ENCODE data around the gene MAPK7. TPM values are rescaled to one million over a fixed set of nuclear protein-coding genes. Genes with fewer than 3 reads are reported as not detected.

The MAPK7 gene
- total RNA-seq, 2 experiments from 2014 or later, result 40.6 to 41.4 TPM

DNA sequence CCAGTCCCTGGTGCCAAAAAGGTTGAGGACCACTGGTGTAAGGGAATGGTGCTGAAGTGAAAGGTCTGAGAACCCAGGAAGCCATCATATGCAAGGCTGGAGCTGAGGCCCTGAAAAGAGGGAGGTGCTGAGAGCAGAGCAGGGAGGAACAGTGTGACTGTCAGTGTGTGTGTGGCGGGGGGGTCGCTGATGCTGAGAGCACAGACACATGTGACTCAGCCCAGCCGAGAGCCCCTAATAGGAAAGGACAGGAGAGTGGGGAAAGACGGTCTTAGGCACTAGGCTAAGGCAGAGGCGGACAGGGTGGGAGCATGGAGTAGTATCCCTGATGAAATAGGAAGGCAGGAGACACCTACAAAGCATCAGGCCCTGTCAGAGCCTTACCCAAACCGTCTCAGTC lies 17.0 kb upstream of the MAPK7 start:
- H3K4me1 Mint-ChIP-seq, result peaks cover 19% of the 10 kb centered on the region
- no peak for DNase-seq
- H3K27me3 Mint-ChIP-seq, result peaks cover 23% of the 10 kb centered on the region
- ChIA-PET CTCF (interaction anchor here (2.2 to 5.6 kb wide), 2 partner anchors 23 to 85 kb away, joined by 8 to 128 read pairs; no protein-coding TSS in a partner anchor), POLR2A (interaction anchor here (2.3 kb wide), 1 partner anchor 17 kb away, joined by 27 read pairs; the partner anchor contains the start of gene MAPK7)
- H3K36me3 Mint-ChIP-seq (ENCODE audit: low read depth), result no peaks in the 10 kb centered on the region
- no peak overlapping the region for H3K27ac Mint-ChIP-seq
- H3K4me3 Mint-ChIP-seq, result peak overlapping the region; percentile 30
- no peaks in the 10 kb centered on the region for H3K9me3 Mint-ChIP-seq

DNA sequence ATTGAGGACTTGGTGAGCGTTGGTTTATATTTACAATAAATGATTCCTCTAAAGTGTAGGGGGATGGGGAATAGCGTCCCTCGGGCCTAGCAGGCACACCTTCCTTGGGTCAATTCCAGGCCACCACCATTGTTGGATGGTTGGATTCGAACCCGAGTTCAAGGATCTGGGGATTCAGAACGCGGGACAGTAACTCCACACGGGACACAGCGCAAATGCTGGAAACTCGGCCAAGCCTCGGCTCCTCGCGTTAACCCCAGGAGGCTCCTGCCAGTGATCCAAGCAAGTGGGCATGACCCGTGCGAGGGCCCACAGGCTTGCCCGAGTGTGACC lies 16.4 kb upstream of the MAPK7 start:
- POLR2A ChIA-PET, result interaction anchor here (2.3 kb wide), 1 partner anchor 16 kb away, joined by 27 read pairs; the partner anchor contains the start of gene MAPK7
- peaks cover 23% of the 10 kb centered on the region for H3K4me1 Mint-ChIP-seq
- no peaks in the 10 kb centered on the region for H3K9me3 Mint-ChIP-seq
- CTCF ChIA-PET, result interaction anchor here (1.6 to 5.6 kb wide), 5 partner anchors 17 to 400 kb away, joined by 3 to 128 read pairs (median 14); partner anchors contain the start of gene MAPK7
- no peak overlapping the region for H3K27ac Mint-ChIP-seq
- H3K4me3 Mint-ChIP-seq, result peak overlapping the region; percentile 40
- no peak for DNase-seq
- H3K27me3 Mint-ChIP-seq, result peaks cover 23% of the 10 kb centered on the region
- H3K36me3 Mint-ChIP-seq (ENCODE audit: low read depth), result no peaks in the 10 kb centered on the region

DNA sequence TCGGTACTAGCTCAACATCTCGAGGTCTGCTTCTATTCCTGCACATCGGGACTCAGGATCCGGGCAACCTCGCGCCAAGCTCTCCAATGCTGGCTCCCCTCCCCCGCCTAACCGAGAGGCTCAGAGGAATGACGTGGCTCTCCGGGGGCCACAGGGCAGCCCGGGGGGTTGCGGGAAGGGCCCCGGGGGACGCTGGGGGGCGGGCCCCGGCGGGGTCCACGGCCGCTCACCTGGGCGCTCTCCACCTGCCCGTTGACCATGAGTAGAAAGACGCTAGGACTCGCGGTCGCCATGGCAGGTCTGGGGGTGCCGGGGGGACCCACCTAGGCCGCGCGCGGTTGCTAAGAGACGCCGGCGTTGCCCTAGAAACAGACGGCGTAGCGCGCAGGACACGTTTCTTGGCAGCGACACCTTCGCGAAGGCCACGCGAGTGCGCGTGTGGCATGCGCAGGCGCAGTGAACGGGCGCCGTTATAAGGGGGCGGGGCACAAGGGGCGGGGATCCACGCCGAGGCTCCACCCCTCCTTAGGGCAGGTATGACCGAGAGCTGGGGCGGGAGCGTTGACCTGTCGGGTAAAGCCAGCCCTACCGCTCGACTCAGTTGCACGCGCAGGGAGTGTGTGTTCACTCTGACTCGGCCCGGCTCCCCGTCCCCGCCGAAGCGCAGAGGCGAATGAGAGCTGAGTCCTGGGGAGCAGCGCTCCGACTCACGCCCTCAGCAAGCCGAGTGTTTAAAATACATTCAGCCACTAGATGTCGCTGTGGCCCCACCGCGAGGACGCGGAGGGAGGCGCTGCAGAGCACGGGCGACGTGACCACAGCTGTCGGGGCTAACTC lies 15.8 kb upstream of the MAPK7 start, which contains the start of gene B9D1:
TSS of gene B9D1 (minus strand) at position 447 of the 837 bp plus-strand sequence. CDS start at position 293, 154 bp downstream.
- H3K27ac Mint-ChIP-seq, result peak within 1 kb of the TSS; percentile 63
- CTCF ChIA-PET, result interaction anchor here (0.6 to 5.6 kb wide), 37 partner anchors 8 to 427 kb away, joined by 3 to 128 read pairs (median 5); partner anchors contain the start of genes ALDH3A2 and MAPK7
- POLR2A ChIA-PET, result interaction anchor here (0.6 to 2.3 kb wide), 9 partner anchors 16 to 404 kb away, joined by 3 to 27 read pairs (median 3); partner anchors contain the start of gene MAPK7
- H3K9me3 Mint-ChIP-seq, result no peaks in the 10 kb centered on the region
- no peaks in the 10 kb centered on the region for H3K36me3 Mint-ChIP-seq (ENCODE audit: low read depth)
- peaks cover 26% of the 10 kb centered on the region for H3K4me1 Mint-ChIP-seq
- peaks cover 23% of the 10 kb centered on the region for H3K27me3 Mint-ChIP-seq
- DNase-seq, result peak; percentile 95
- peak within 1 kb of the TSS; percentile 84 for H3K4me3 Mint-ChIP-seq

DNA sequence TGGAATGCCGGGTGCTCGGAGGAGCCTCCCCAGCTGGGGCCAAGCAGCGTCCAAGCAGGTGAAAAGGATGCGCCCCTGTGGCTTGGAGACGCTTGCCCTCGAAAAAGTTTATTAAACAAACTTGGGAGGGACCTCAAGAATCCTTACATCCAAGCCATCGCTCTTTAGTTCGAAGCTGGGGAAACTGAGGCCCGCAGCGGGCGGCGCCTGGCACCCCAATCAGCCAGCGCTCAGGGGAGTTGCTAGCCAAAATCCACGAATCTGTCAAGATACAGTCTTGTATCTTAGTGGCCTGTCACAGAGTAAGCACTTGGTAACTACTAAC lies 15.2 kb upstream of the MAPK7 start:
- ChIA-PET POLR2A (interaction anchor here (0.6 to 2.3 kb wide), 9 partner anchors 15 to 403 kb away, joined by 3 to 27 read pairs (median 3); partner anchors contain the start of gene MAPK7), CTCF (interaction anchor here (0.7 to 5.6 kb wide), 33 partner anchors 8 to 404 kb away, joined by 3 to 128 read pairs (median 5); partner anchors contain the start of gene MAPK7)
- peak overlapping the region; percentile 84 for H3K4me3 Mint-ChIP-seq
- H3K4me1 Mint-ChIP-seq, result peaks cover 32% of the 10 kb centered on the region
- peaks cover 22% of the 10 kb centered on the region for H3K27me3 Mint-ChIP-seq
- H3K9me3 Mint-ChIP-seq, result no peaks in the 10 kb centered on the region
- no peak for DNase-seq
- H3K27ac Mint-ChIP-seq, result peak overlapping the region; percentile 63
- H3K36me3 Mint-ChIP-seq (ENCODE audit: low read depth), result no peaks in the 10 kb centered on the region

DNA sequence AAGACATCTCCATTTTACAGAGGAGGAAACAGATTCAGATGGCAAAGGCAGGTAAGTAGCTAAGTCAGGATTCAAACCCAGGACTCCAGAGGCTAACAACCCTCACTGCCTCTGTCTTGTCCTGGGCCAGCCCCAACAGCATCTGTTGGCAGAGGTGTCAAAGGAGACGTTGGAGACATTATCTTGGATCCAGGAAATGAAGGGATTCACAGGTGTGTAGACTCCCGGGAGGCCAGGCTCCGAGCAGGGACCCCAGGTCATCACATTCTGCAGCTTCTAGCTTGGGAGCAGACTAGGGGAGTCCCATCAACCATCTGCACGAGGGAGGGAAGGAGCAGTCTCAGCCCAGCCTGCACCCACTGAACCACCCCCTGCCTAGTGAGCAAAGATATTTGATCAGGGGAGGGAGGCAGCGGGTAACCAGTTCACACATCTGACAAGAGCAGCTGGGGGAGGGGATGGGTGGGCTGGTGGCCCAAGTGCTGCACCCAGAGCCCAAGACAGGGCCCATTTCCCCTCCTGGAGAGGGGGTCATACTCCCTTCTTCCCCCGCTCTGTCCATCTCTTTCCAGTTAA lies 14.8 kb upstream of the MAPK7 start:
- Mint-ChIP-seq H3K4me1 (peaks cover 37% of the 10 kb centered on the region), H3K4me3 (peak overlapping the region; percentile 4), H3K27me3 (peaks cover 17% of the 10 kb centered on the region), H3K27ac (no peak overlapping the region), H3K36me3 (ENCODE audit: low read depth) (no peaks in the 10 kb centered on the region), H3K9me3 (no peaks in the 10 kb centered on the region)
- ChIA-PET POLR2A (interaction anchor here (0.6 to 2.3 kb wide), 7 partner anchors 15 to 403 kb away, joined by 3 to 27 read pairs (median 3); partner anchors contain the start of gene MAPK7), CTCF (interaction anchor here (0.7 to 5.6 kb wide), 27 partner anchors 9 to 398 kb away, joined by 3 to 128 read pairs (median 6); partner anchors contain the start of gene MAPK7)
- DNase-seq, result no peak

DNA sequence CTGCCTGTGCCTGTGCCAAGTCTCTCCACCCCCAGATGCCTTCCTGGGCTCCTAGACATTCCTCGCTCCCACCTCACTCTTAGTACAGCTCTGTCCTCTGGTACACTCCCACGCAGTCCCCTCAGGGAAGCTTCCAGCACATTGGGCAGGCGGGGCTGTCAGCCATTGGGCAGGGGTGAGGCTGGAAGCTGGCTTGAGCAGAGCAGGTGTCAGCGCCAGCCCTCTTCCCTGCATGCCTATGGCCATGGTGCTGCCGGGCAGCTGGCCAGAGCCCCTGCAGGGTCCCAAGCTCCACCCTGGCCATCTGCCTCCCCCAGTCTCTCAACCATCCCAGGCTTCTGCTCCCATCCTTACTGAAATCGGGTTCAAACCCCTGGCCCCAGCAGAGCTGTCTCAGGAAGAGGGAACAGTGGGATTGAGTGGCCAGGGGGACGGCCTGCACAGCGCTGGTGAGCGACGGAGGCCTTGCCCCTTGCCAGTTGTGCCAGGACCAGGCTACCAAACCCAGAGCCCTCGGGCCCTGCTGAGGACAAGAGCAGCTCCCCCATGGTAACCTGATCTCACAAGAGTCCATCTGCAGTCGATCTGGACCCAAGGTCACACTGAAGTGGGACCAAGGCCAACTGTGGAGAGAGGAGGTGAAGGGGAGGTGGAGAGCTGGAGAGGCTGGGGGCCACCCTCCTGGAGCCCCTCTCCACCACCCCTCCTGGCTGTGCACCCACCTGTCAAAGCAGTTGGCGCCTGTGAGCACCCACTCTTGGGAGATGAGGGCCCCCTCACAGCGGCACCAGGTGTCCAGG lies 13.4 kb upstream of the MAPK7 start:
- POLR2A ChIA-PET, result interaction anchor here (0.8 to 3.2 kb wide), 3 partner anchors 13 to 82 kb away, joined by 3 to 20 read pairs (median 3); partner anchors contain the start of gene MAPK7
- Mint-ChIP-seq H3K36me3 (ENCODE audit: low read depth) (no peaks in the 10 kb centered on the region), H3K4me3 (no peak overlapping the region), H3K4me1 (peaks cover 50% of the 10 kb centered on the region), H3K9me3 (no peaks in the 10 kb centered on the region), H3K27me3 (peaks cover 8% of the 10 kb centered on the region), H3K27ac (no peak overlapping the region)
- CTCF ChIA-PET, result interaction anchor here (0.7 to 5.6 kb wide), 9 partner anchors 14 to 283 kb away, joined by 3 to 128 read pairs (median 4); partner anchors contain the start of genes ALDH3A2 and MAPK7
- no peak for DNase-seq

DNA sequence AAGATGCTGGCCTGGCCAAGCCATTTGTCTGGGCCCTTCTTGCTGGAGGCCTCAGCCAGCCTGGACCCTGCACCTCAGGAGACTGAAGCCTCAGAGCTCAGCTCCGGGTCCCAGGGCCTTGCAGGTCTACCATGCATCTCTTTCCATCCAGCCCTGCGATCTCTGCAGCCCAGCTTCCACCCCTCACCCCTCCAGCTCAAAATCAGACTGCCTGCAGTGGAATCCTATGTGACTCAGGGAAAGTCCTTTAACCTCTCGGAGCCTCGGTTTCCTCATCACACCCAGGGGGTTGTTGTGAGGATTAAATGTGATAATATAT lies 12.8 kb upstream of the MAPK7 start:
- CTCF ChIA-PET, result interaction anchor here (0.7 to 5.6 kb wide), 8 partner anchors 13 to 282 kb away, joined by 3 to 128 read pairs (median 4); partner anchors contain the start of genes ALDH3A2, MAPK7 and RNF112
- POLR2A ChIA-PET, result interaction anchor here (1.5 to 3.2 kb wide), 2 partner anchors 12 to 82 kb away, joined by 3 to 20 read pairs; partner anchors contain the start of gene MAPK7
- DNase-seq, result no peak
- Mint-ChIP-seq H3K27me3 (peaks cover 8% of the 10 kb centered on the region), H3K4me1 (peaks cover 56% of the 10 kb centered on the region), H3K9me3 (no peaks in the 10 kb centered on the region), H3K4me3 (no peak overlapping the region), H3K27ac (no peak overlapping the region), H3K36me3 (ENCODE audit: low read depth) (no peaks in the 10 kb centered on the region)

DNA sequence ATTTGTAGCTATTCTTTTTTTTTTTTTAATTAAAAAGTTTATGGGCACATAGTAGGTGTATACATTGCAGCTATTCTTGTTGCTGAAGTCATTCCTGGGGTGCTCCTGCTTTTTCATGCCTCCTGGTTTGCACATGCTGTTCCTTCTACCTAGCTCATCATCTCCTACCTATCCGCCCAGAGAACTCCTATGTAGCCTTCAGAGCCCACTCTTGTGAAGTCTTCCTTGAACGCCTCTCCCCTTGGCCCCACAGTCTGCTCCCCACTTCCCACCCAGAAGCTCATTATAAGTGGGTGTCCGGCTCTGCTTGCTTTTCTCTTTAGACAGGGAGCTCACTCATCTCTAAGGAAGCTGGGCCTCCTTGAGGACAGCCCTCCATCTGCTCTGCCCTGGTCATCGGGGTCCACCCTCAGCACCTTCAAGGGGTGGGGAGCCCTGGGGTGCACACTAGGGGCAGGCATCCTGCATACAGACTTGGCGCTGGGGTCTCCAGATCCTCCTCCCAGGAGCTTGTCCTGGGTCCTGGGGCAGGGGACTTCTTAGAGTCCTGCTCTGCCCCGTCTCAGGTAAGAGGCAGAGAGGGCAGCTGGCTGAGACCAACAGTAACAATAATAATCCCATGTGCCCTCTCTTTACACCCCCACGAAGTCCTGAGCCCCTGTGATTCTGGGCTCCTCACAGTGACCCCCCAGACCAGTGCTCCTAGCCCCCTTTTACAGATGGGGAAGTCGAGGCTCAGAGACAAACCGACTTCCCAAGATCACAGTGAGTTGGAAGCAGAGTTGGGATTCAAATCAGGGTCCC lies 12.3 kb upstream of the MAPK7 start:
- DNase-seq, result no peak
- no peaks in the 10 kb centered on the region for H3K36me3 Mint-ChIP-seq (ENCODE audit: low read depth)
- POLR2A ChIA-PET, result interaction anchor here (1.5 to 3.2 kb wide), 2 partner anchors 12 to 81 kb away, joined by 3 to 20 read pairs; partner anchors contain the start of gene MAPK7
- peaks cover 8% of the 10 kb centered on the region for H3K27me3 Mint-ChIP-seq
- H3K4me3 Mint-ChIP-seq, result no peak overlapping the region
- H3K27ac Mint-ChIP-seq, result no peak overlapping the region
- CTCF ChIA-PET, result interaction anchor here (0.7 to 5.6 kb wide), 7 partner anchors 12 to 282 kb away, joined by 3 to 128 read pairs (median 4); partner anchors contain the start of genes ALDH3A2, MAPK7 and RNF112
- peaks cover 62% of the 10 kb centered on the region for H3K4me1 Mint-ChIP-seq
- H3K9me3 Mint-ChIP-seq, result no peaks in the 10 kb centered on the region

DNA sequence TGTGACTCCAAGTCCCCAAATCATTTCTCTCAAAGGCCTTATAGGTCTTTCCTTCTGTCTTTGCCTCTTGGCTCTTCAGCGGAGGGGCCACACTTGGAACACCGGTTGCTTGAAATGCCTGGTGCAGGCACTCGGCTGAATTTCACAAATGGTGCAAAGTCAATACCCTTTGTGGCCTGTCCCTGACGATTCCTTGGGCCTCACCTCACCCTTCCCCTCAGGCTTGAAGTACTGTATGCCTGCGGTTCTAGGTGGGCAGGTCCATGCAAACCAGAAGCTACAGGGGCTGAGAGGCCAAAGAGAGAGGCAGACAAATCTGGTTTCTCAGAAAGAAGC lies 11.7 kb upstream of the MAPK7 start:
- Mint-ChIP-seq H3K27ac (no peak overlapping the region), H3K9me3 (no peaks in the 10 kb centered on the region), H3K36me3 (ENCODE audit: low read depth) (no peaks in the 10 kb centered on the region), H3K4me1 (peaks cover 65% of the 10 kb centered on the region), H3K27me3 (peaks cover 5% of the 10 kb centered on the region), H3K4me3 (no peak overlapping the region)
- ChIA-PET POLR2A (interaction anchor here (3.2 kb wide), 1 partner anchor 11 kb away, joined by 20 read pairs; the partner anchor contains the start of gene MAPK7), CTCF (interaction anchor here (1.1 to 5.6 kb wide), 2 partner anchors 44 to 80 kb away, joined by 3 to 128 read pairs; partner anchors contain the start of gene RNF112)
- no peak for DNase-seq

DNA sequence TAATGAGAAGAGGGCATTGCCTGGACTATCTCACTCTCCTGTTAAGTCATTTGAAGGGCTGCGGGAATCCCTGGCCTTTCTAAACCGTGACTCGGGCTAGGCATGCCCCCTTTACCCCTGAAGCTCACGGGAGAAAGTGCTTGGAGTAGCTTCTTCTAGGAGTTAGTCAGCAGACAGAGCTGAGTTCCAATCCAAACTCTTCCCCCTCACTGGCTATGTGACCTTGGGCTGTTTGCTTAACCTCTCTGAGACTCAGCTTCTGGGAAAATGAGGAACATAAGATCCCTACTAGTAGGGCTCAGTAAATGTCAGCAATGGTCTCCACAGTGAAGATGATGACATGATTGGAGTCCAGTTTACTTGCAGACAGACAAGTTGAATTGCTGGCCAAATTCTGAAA lies 10.1 kb upstream of the MAPK7 start:
- Mint-ChIP-seq H3K27ac (no peak overlapping the region), H3K9me3 (no peaks in the 10 kb centered on the region), H3K27me3 (peaks cover 5% of the 10 kb centered on the region), H3K36me3 (ENCODE audit: low read depth) (no peaks in the 10 kb centered on the region), H3K4me3 (no peak overlapping the region), H3K4me1 (peaks cover 67% of the 10 kb centered on the region)
- DNase-seq, result no peak
- CTCF ChIA-PET, result interaction anchor here (1.5 to 3.0 kb wide), 3 partner anchors 10 to 79 kb away, joined by 5 to 24 read pairs (median 9); partner anchors contain the start of gene MAPK7
- POLR2A ChIA-PET, result interaction anchor here (2.9 kb wide), 1 partner anchor 10 kb away, joined by 50 read pairs; the partner anchor contains the start of gene MAPK7

DNA sequence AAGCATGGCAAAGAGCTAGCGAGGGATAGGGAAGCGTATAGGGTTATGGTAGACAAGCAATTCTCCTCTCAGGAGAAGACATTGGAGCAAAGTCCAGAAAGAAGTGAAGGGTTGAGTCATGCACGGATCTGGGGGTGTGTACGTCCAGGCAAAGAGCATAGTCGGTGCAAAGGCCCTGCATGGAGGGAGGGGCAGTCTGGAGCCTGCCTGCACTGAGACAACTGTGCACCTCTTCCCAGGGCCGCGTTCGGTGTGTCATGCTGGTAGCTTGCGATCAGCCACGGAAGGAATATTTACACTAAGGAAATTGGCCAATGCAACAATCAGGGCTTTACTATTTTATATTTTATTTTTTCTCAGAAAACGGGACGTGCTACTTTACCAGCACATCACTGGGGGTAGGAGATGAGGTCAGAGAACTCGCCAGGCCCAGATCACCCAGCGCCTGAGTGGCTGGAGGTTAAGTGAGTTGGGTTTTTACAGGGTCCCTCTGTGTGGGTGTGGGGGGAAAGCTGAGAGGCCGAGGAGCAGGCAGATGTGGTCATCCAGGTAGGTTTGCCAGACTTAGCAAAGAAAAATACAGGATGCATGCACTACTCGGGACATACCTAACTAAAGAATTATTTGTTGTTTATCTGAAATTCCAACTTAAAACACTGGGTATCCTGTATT lies 9.1 kb upstream of the MAPK7 start:
- Mint-ChIP-seq H3K27me3 (peaks cover under 1% of the 10 kb centered on the region), H3K27ac (peak overlapping the region; percentile 96), H3K4me1 (peaks cover 70% of the 10 kb centered on the region), H3K36me3 (ENCODE audit: low read depth) (no peaks in the 10 kb centered on the region), H3K4me3 (no peak overlapping the region), H3K9me3 (no peaks in the 10 kb centered on the region)
- POLR2A ChIA-PET, result interaction anchor here (2.9 kb wide), 1 partner anchor 9 kb away, joined by 50 read pairs; the partner anchor contains the start of gene MAPK7
- CTCF ChIA-PET, result interaction anchor here (1.0 to 3.0 kb wide), 5 partner anchors 9 to 78 kb away, joined by 4 to 24 read pairs (median 5); partner anchors contain the start of gene MAPK7
- no peak for DNase-seq
